Peyer's patch (tissue), 4 donors: Measurements from ENCODE around the gene CBX5. TPM values are rescaled to one million over a fixed set of nuclear protein-coding genes. Genes with fewer than 3 reads are reported as not detected.
A peak's percentile ranks its signal among the peaks of the same experiment; 100 is the strongest.

Experiments
- DNase-seq, 3 donors: peaks; one replicate each; pipeline ENCODE4 v3.0.0-alpha.2; 2017 to 2019
- H3K27ac ChIP-seq, 4 donors: fragments of 200-600 bp; sonication (generic); one replicate each; pipeline ENCODE4 v1.5.1; 2016 to 2019
- H3K27me3 ChIP-seq, 2 donors: fragments of 200-600 bp; sonication (generic); one replicate each; pipeline ENCODE4 v1.5.1; 2019
- H3K36me3 ChIP-seq, 3 donors: fragments of 200-600 bp; sonication (generic); one replicate each; pipeline ENCODE4 v1.5.1; 2016 to 2019
- H3K4me1 ChIP-seq, 4 donors: fragments of 200-600 bp; sonication (generic); one replicate each; pipeline ENCODE4 v1.5.1; 2016 to 2019
- H3K4me3 ChIP-seq, 4 donors: fragments of 200-600 bp; sonication (generic); 1 replicate in 3 of 4; 2 replicates in 1 of 4; pipeline ENCODE4 v1.5.1; 2016 to 2019; ENCODE audit warnings: mild to moderate bottlenecking in 1 of 4
- H3K9me3 ChIP-seq, 4 donors: fragments of 200-600 bp; sonication (generic); one replicate each; pipeline ENCODE4 v1.5.1; 2016 to 2019; ENCODE audit warnings: mild to moderate bottlenecking in 1 of 4
- POLR2A ChIP-seq, 2 donors: fragments of 450-650 bp; IDR thresholded peaks; one replicate each; pipeline ENCODE4 v1.5.1; 2017; ENCODE audit warnings: antibody characterized with exemption in 2 of 2, mild to moderate bottlenecking in 2 of 2, moderate library complexity in 2 of 2
- total RNA-seq, 4 donors: library from RNA; depleted of rRNA; stranded (reverse); fragments of >200 nt; gene quantifications; one replicate each; pipeline ENCODE4 v1.1.0, GENCODE V29; 2016
- TF ChIP-seq, protein P1 (sequence below), 6 experiments: fragments of 450-650 bp in 4 of 6; fragments of 200-600 bp in 2 of 6; sonication (generic) in 1 of 6; IDR thresholded peaks; one replicate each; pipeline ENCODE4 v1.5.1; 2017 to 2019; ENCODE audit warnings: antibody characterized with exemption in 6 of 6, mild to moderate bottlenecking in 3 of 6, moderate library complexity in 1 of 6

CBX5 gene
- total RNA-seq, 4 donors from 2014 or later: 14.9 to 33.0 (median 20.4) TPM

DNA sequence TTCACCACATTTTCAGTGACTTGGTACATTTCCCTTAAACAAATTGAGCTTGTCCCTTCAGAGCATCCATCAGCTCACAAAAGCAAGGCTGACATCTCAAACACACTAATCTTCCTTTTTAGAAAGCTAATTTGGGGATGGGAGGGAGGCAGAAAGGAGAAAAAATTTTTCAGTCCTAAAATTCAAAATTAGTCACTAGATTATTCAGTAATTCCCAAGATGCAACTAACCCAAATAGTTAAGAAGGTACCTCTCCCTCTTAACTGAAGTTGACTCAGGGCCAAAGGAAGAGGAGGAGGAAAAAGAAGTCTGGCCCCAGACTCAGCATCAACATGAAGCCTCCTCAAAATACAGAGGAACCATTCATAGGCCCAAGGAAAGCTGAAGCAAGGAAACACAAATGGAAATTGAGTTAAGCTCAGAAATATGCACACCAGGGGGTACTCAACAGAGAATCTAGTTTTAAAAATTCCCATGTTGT lies 21.7 kb downstream of the CBX5 start:
- peaks cover 0 to 13% (median 0%) of the 10 kb centered on the region in 3 donors for H3K36me3 ChIP-seq
- no peaks in the 10 kb centered on the region for H3K9me3 ChIP-seq
- DNase-seq: no peak
- H3K4me3 ChIP-seq: no peak overlapping the region
- peaks cover 0 to 19% (median 0%) of the 10 kb centered on the region in 4 donors for H3K4me1 ChIP-seq
- peak overlapping the region in 1 of 4 donors; percentile 62 for H3K27ac ChIP-seq
- no peak for TF ChIP-seq POLR2A (IDR thresholded peaks at IDR 0.05)
- TF ChIP-seq, protein P1, sequence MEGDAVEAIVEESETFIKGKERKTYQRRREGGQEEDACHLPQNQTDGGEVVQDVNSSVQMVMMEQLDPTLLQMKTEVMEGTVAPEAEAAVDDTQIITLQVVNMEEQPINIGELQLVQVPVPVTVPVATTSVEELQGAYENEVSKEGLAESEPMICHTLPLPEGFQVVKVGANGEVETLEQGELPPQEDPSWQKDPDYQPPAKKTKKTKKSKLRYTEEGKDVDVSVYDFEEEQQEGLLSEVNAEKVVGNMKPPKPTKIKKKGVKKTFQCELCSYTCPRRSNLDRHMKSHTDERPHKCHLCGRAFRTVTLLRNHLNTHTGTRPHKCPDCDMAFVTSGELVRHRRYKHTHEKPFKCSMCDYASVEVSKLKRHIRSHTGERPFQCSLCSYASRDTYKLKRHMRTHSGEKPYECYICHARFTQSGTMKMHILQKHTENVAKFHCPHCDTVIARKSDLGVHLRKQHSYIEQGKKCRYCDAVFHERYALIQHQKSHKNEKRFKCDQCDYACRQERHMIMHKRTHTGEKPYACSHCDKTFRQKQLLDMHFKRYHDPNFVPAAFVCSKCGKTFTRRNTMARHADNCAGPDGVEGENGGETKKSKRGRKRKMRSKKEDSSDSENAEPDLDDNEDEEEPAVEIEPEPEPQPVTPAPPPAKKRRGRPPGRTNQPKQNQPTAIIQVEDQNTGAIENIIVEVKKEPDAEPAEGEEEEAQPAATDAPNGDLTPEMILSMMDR (IDR thresholded peaks at IDR 0.05): no peak
- no peaks in the 10 kb centered on the region for H3K27me3 ChIP-seq

DNA sequence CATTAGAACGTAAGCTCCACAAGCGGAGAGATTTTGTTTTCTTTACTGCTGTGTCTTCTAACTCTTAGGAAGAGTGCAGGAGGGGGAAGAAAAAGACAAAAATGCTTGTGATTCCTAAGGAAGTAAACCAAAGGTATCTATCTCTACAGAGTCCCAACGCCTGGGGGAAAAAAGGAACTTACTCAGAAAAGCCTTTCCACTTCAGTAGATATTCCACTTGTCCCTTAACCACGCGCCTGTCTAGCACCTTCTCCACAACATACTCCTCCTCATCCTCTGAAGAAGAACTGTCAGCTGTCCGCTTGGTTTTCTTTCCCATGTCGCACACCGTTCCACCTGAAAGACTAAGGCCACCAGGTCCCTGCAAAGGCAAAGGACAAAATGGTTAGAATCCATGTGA lies 22.6 kb downstream of the CBX5 start:
- TF ChIP-seq, protein P1 (IDR thresholded peaks at IDR 0.05): no peak
- no peaks in the 10 kb centered on the region for H3K9me3 ChIP-seq
- no peaks in the 10 kb centered on the region for H3K27me3 ChIP-seq
- peaks cover 0 to 17% (median 0%) of the 10 kb centered on the region in 3 donors for H3K36me3 ChIP-seq
- H3K4me1 ChIP-seq: peaks cover 0 to 16% (median 0%) of the 10 kb centered on the region in 4 donors
- no peak overlapping the region for H3K4me3 ChIP-seq
- DNase-seq: no peak
- no peak overlapping the region for H3K27ac ChIP-seq

DNA sequence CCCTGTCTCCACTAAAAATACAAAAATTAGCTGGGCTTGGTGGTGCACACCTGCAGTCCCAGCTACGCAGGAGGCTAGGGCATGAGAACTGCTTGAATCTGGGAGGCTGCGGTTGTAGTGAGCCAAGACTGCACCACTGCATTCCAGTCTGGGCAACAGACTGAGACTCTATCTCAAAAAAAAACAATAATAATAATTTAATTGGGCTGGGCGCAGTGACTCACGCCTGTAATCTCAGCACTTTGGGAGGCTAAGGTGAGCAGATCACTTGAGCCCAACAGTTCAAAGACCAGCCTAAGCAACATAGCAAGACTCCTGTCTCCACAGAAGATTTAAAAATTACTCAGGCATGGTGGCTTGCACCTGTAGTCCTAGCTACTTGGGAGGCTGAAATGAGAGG lies 26.7 kb downstream of the CBX5 start:
- DNase-seq: no peak
- Histone ChIP-seq H3K4me3 (no peak overlapping the region), H3K9me3 (no peaks in the 10 kb centered on the region), H3K27ac (no peak overlapping the region), H3K36me3 (peaks cover 0 to 21% (median 0%) of the 10 kb centered on the region in 3 donors), H3K4me1 (no peaks in the 10 kb centered on the region), H3K27me3 (no peaks in the 10 kb centered on the region)
- TF ChIP-seq, protein P1 (IDR thresholded peaks at IDR 0.05): no peak
- no peak for TF ChIP-seq POLR2A (IDR thresholded peaks at IDR 0.05)

DNA sequence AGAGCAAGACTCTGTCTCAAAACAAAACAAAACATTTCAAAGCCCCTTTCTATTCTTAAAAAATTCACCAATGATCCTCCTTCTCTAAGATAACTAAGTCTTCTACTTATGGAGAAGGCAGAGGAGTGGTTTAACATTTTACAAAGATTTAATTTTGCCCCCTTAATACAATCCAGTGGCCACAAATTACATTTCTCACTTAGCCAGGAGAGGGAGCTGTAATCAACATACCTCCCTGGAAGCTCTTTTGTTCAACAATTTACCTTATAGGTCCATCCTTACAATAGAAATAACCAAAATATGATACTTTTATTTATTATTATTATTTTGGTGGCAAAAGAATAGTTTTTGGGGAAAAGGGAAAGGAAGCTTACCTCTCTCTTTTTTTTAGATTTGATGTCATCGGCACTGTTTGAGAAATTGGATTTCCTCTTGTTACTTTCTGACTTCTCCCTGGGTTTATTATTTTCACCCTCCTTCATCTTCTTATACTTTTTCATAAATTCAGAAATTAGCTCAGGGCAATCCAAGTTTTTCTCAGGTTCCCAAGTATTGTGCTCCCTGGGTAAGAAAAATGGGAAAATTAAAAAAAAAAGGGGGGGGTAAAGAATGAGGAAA lies 28.1 kb downstream of the CBX5 start:
- H3K36me3 ChIP-seq: peaks cover 0 to 22% (median 0%) of the 10 kb centered on the region in 3 donors
- H3K9me3 ChIP-seq: no peaks in the 10 kb centered on the region
- H3K4me1 ChIP-seq: no peaks in the 10 kb centered on the region
- TF ChIP-seq, protein P1 (IDR thresholded peaks at IDR 0.05): peak; percentile 16 to 73 (median 63)
- TF ChIP-seq POLR2A (IDR thresholded peaks at IDR 0.05): no peak
- no peak overlapping the region for H3K4me3 ChIP-seq
- H3K27me3 ChIP-seq: no peaks in the 10 kb centered on the region
- no peak for DNase-seq
- H3K27ac ChIP-seq: no peak overlapping the region

DNA sequence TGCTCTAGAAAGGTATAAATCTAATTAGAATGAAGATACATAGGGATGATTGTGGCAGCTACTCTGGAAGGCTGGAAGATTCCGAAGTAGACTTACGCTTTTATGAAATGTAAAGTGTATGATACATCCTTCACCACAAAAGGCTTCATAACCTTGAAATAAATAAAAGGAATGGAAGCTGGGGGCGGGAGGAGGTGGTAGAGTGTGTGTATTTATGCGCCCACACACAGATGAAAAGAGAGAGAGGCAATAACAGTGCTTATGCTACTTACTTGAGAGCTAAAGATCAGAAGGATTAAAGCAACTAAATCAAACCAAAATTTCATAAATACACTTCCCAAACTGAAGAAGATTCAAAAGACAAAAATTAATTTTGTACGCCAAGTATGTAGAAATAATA lies 30.4 kb downstream of the CBX5 start:
- Histone ChIP-seq H3K9me3 (no peaks in the 10 kb centered on the region), H3K4me3 (no peak overlapping the region), H3K36me3 (peaks cover 0 to 23% (median 0%) of the 10 kb centered on the region in 3 donors), H3K27me3 (no peaks in the 10 kb centered on the region), H3K4me1 (no peaks in the 10 kb centered on the region), H3K27ac (no peak overlapping the region)
- TF ChIP-seq, protein P1 (IDR thresholded peaks at IDR 0.05): no peak
- TF ChIP-seq POLR2A (IDR thresholded peaks at IDR 0.05): no peak
- no peak for DNase-seq
